GM10248 (cell line): ENCODE results near the gene HTR3C.
A peak's percentile ranks its signal among the peaks of the same experiment; 100 is the strongest.

Experiments
- CTCF ChIA-PET: fragments of 300-600 bp; sonication (Branson Sonifier 250); formaldehyde crosslinking; extraction: SDS; loops from one replicate; lab custom pipeline; 2021; ENCODE audit warnings: antibody characterized with exemption; lab: Yijun Ruan, JAX
- POLR2A ChIA-PET: fragments of 350-650 bp; sonication (Branson Sonifier 250); formaldehyde crosslinking; extraction: SDS; loops from one replicate; lab custom pipeline; 2020; ENCODE audit warnings: antibody characterized with exemption; lab: Yijun Ruan, JAX
- DNase-seq: peaks from one replicate; pipeline ENCODE4 v3.0.0; 2012; ENCODE audit errors: extremely low spot score
- CTCF ChIP-seq: IDR thresholded peaks from 2 replicates; pipeline ENCODE4 v1.5.1; 2012; ENCODE audit warnings: mild to moderate bottlenecking, low read depth; ENCODE audit errors: extremely low read depth, missing control alignments, control extremely low read depth

Gene HTR3C

GRCh38 chr3:184011230-184011876 is 41.5 kb upstream of the HTR3C start:
- ChIA-PET CTCF (interaction anchor here (2.5 kb wide), 1 partner anchor 116 kb away, joined by 8 read pairs; no protein-coding TSS in a partner anchor), POLR2A (no interaction called here)

GRCh38 chr3:184011937-184012889 is 40.6 kb upstream of the HTR3C start:
- ChIA-PET POLR2A (no interaction called here), CTCF (interaction anchor here (0.7 to 2.5 kb wide), 4 partner anchors 9 to 117 kb away, joined by 3 to 8 read pairs (median 6); no protein-coding TSS in a partner anchor)
- no peak for TF ChIP-seq CTCF
- DNase-seq, result no peak

More at GRCh38 chr3:184011230-184011876, 41.5 kb upstream of the HTR3C start:
- DNase-seq, result no peak
- no peak for TF ChIP-seq CTCF

- ChIA-PET CTCF (interaction anchor here (0.7 to 6.0 kb wide), 12 partner anchors 9 to 130 kb away, joined by 3 to 65 read pairs (median 4); partner anchors contain the start of gene PARL), POLR2A (no interaction called here)
- DNase-seq, result no peak
- TF ChIP-seq CTCF, result no peak
Observed at GRCh38 chr3:184015381-184016019, 37.3 kb upstream of the HTR3C start.

- POLR2A ChIA-PET, result no interaction called here
- CTCF ChIA-PET, result interaction anchor here (0.7 to 6.0 kb wide), 12 partner anchors 9 to 131 kb away, joined by 3 to 65 read pairs (median 4); partner anchors contain the start of gene PARL
- no peak for TF ChIP-seq CTCF
- no peak for DNase-seq
Observed at GRCh38 chr3:184016169-184016570, 36.7 kb upstream of the HTR3C start.

GRCh38 chr3:184016811-184017671 is 35.8 kb upstream of the HTR3C start:
- peak; percentile 97 for TF ChIP-seq CTCF
- DNase-seq, result peak; percentile 87
- POLR2A ChIA-PET, result no interaction called here
- CTCF ChIA-PET, result interaction anchor here (0.6 to 6.0 kb wide), 23 partner anchors 10 to 224 kb away, joined by 3 to 65 read pairs (median 4); partner anchors contain the start of gene PARL
